IMR-90 (cell line): ENCODE data around the gene ACSL3. TPM values are rescaled to one million over a fixed set of nuclear protein-coding genes. Genes with fewer than 3 reads are reported as not detected.

Experiments
- ATAC-seq: fragments of 200-7000 bp; cut with Tn5 transposase; 2 replicates; pipeline ENCODE4 v1.9.1; 2020; ENCODE audit warnings: low read depth, mild to moderate bottlenecking, moderate library complexity
- BruUV-seq: library from RNA; stranded (reverse); fragments of 400-500 nt; replicated peaks from 2 replicates; lab custom pipeline; 2021; lab: Mats Ljungman, UMichigan
- CTCF ChIA-PET: fragments of 300-600 bp; formaldehyde crosslinking; extraction: SDS; loops from one replicate; lab custom pipeline; 2021; ENCODE audit warnings: antibody characterized with exemption; lab: Yijun Ruan, JAX
- POLR2A ChIA-PET: fragments of 300-600 bp; sonication (Branson Sonifier 250); formaldehyde crosslinking; loops from one replicate; lab custom pipeline; 2022; ENCODE audit warnings: antibody characterized with exemption; ENCODE audit not compliant: unreplicated experiment; lab: Charles Lee
- DNase-seq: peaks from one replicate; pipeline ENCODE4 v3.0.0; 2013
- H2AFZ ChIP-seq: replicated peaks from 2 replicates; pipeline ENCODE3; 2013; ENCODE audit warnings: low read length, mild to moderate bottlenecking; ENCODE audit not compliant: poor library complexity
- H2AK5ac ChIP-seq: 2 replicates; pipeline ENCODE4 v1.6.1; 2013; ENCODE audit warnings: low read depth, low read length, inconsistent platforms
- H2AK9ac ChIP-seq: replicated peaks from 2 replicates; pipeline ENCODE3; 2013; ENCODE audit warnings: mild to moderate bottlenecking, low read depth, low read length, moderate library complexity; ENCODE audit not compliant: poor library complexity
- H2BK120ac ChIP-seq: 2 replicates; pipeline ENCODE4 v1.6.1; 2013; ENCODE audit warnings: low read depth, low read length, inconsistent platforms
- H2BK15ac ChIP-seq: 3 replicates; pipeline ENCODE4 v1.6.1; 2013; ENCODE audit warnings: low read depth, low read length, inconsistent platforms
- H2BK20ac ChIP-seq: 2 replicates; pipeline ENCODE4 v1.6.1; 2013; ENCODE audit warnings: low read depth, mild to moderate bottlenecking, inconsistent platforms, low read length, moderate library complexity
- H2BK5ac ChIP-seq: 2 replicates; pipeline ENCODE4 v1.6.1; 2013; ENCODE audit warnings: mild to moderate bottlenecking, low read depth, low read length, inconsistent platforms; ENCODE audit not compliant: poor library complexity, severe bottlenecking
- H3K14ac ChIP-seq: replicated peaks from 2 replicates; pipeline ENCODE4 v1.6.1; 2013; ENCODE audit warnings: low read depth, low read length, inconsistent platforms
- H3K18ac ChIP-seq: 2 replicates; pipeline ENCODE4 v1.6.1; 2013; ENCODE audit warnings: low read depth, low read length, control low read depth
- H3K23ac ChIP-seq: 2 replicates; pipeline ENCODE4 v1.6.1; 2013; ENCODE audit warnings: low read depth, low read length, inconsistent platforms
- H3K27ac ChIP-seq: 2 replicates; pipeline ENCODE4 v1.5.1; 2013; ENCODE audit warnings: mild to moderate bottlenecking, control low read depth, low read length; ENCODE audit not compliant: insufficient read depth
- H3K27me3 ChIP-seq: 2 replicates; pipeline ENCODE4 v1.6.1; 2013; ENCODE audit warnings: low read length; ENCODE audit not compliant: control insufficient read depth, insufficient read depth
- H3K36me3 ChIP-seq: 2 replicates; pipeline ENCODE4 v1.6.1; 2013; ENCODE audit warnings: low read length, mixed read lengths; ENCODE audit not compliant: control insufficient read depth, insufficient read depth
- H3K4ac ChIP-seq: 2 replicates; pipeline ENCODE4 v1.6.1; 2013; ENCODE audit warnings: low read depth, low read length, inconsistent platforms
- H3K4me1 ChIP-seq: 2 replicates; pipeline ENCODE4 v1.6.1; 2013; ENCODE audit warnings: low read length, mixed read lengths; ENCODE audit not compliant: control insufficient read depth, insufficient read depth
- H3K4me2 ChIP-seq: 2 replicates; pipeline ENCODE4 v1.6.1; 2013; ENCODE audit warnings: low read depth, mild to moderate bottlenecking, control low read depth, low read length, moderate library complexity
- H3K4me3 ChIP-seq: 2 replicates; pipeline ENCODE4 v1.5.1; 2013; ENCODE audit warnings: low read depth, mild to moderate bottlenecking, control low read depth, low read length, moderate library complexity; ENCODE audit not compliant: insufficient read depth
- H3K56ac ChIP-seq: 2 replicates; pipeline ENCODE4 v1.6.1; 2013; ENCODE audit warnings: low read length, inconsistent platforms; ENCODE audit not compliant: insufficient read depth; ENCODE audit errors: extremely low read depth
- H3K79me1 ChIP-seq, 2 experiments: 2 replicates each; pipeline ENCODE4 v1.6.1; 2013; ENCODE audit warnings: low read length in 2 of 2, inconsistent platforms in 1 of 2, low read depth in 1 of 2
- H3K9ac ChIP-seq: 2 replicates; pipeline ENCODE4 v1.6.1; 2013; ENCODE audit warnings: low read depth, low read length, control low read depth
- H3K9me1 ChIP-seq: 2 replicates; pipeline ENCODE4 v1.6.1; 2013; ENCODE audit warnings: low read length, inconsistent platforms; ENCODE audit not compliant: insufficient read depth
- H3K9me3 ChIP-seq: 2 replicates; pipeline ENCODE4 v1.6.1; 2013; ENCODE audit warnings: low read length; ENCODE audit not compliant: control insufficient read depth, insufficient read depth
- H4K20me1 ChIP-seq: 2 replicates; pipeline ENCODE4 v1.6.1; 2013; ENCODE audit warnings: low read length, inconsistent platforms; ENCODE audit not compliant: insufficient read depth
- H4K5ac ChIP-seq: 2 replicates; pipeline ENCODE4 v1.6.1; 2013; ENCODE audit warnings: mild to moderate bottlenecking, low read depth, low read length, control low read depth
- H4K8ac ChIP-seq, 2 experiments: 2 replicates each; pipeline ENCODE4 v1.6.1; 2013; ENCODE audit warnings: low read depth in 2 of 2, low read length in 2 of 2, control low read depth in 1 of 2, inconsistent platforms in 1 of 2
- H4K91ac ChIP-seq: 2 replicates; pipeline ENCODE4 v1.6.1; 2013; ENCODE audit warnings: low read depth, low read length, inconsistent platforms; ENCODE audit not compliant: insufficient read depth
- MXI1 ChIP-seq: IDR thresholded peaks from 2 replicates; pipeline ENCODE4 v1.6.1; 2012; ENCODE audit warnings: low read depth, mild to moderate bottlenecking, low read length, moderate library complexity, borderline replicate concordance
- RAD21 ChIP-seq: IDR thresholded peaks from 2 replicates; pipeline ENCODE4 v1.6.1; 2012; ENCODE audit warnings: low read length, improper control_type of control experiment
- SMC3 ChIP-seq: fragments of 150-350 bp; IDR thresholded peaks from 2 replicates; pipeline ENCODE4 v1.6.1; 2016; ENCODE audit warnings: low read depth, mild to moderate bottlenecking, antibody characterized with exemption, low read length, moderate library complexity
- WGBS, 2 experiments: methylation state at CpG; one replicate each; pipeline versions ENCODE4 v1.1.5 to v1.1.7; 2013; ENCODE audit warnings: missing lambda C conversion rate in 2 of 2; ENCODE audit not compliant: insufficient read length in 1 of 2; ENCODE audit errors: extremely low coverage in 2 of 2; 5-methylcytosine and 5-hydroxymethylcytosine counted together
- dilution Hi-C: fragments of 300-500 bp; cut with HindIII; formaldehyde crosslinking; loops from one replicate; pipeline ENCODE4 v1.14.3; 2018; ENCODE audit warnings: low sequenced_read_pairs; ENCODE audit not compliant: unreplicated experiment
- in situ Hi-C: fragments of 300-500 bp; cut with MboI; formaldehyde crosslinking; loops from 3 replicates; pipeline ENCODE4 v1.14.3; 2019; ENCODE audit warnings: low sequenced_read_pairs, inconsistent platforms, mixed read lengths
- intact Hi-C: fragments of 100-400 bp; cut with micrococcal nuclease; formaldehyde crosslinking; loops from 2 replicates; pipeline ENCODE4 v1.10.0; 2022
- polyA plus RNA-seq, 3 experiments: library from polyadenylated mRNA; depleted of rRNA; stranded (reverse); fragments of >200 nt; gene quantifications; 2 replicates each; pipeline ENCODE4 v1.2.3, GENCODE V29; 2012; ENCODE audit warnings: low replicate concordance in 1 of 3
- total RNA-seq: library from RNA; depleted of rRNA; stranded (reverse); fragments of >200 nt; gene quantifications from 2 replicates; pipeline ENCODE4 v1.2.3, GENCODE V29; 2012

Gene ACSL3
- total and polyA plus RNA-seq, 2 of the 4 experiments (the other 2 are of a cell fraction) = 31.0 to 84.2 TPM

GRCh38 chr2:222963641-222964040 lies 102.8 kb downstream of the ACSL3 start:
- ATAC-seq (no peak), DNase-seq (no peak)
- Histone ChIP-seq H3K4me1 (peaks cover 7% of the 10 kb centered on the region), H3K18ac (no peak overlapping the region), H3K27me3 (no peaks in the 10 kb centered on the region), H2BK5ac (no peak overlapping the region), H3K79me1 (no peaks in the 10 kb centered on the region), H2BK20ac (no peak overlapping the region), H4K5ac (no peak overlapping the region), H4K8ac (no peak overlapping the region), H3K56ac (no peak overlapping the region), H3K4me2 (no peak overlapping the region), H2AK9ac (no peak overlapping the region), H3K36me3 (no peaks in the 10 kb centered on the region), H2BK120ac (no peak overlapping the region), H3K4ac (no peak overlapping the region), H3K23ac (no peak overlapping the region), H4K20me1 (no peaks in the 10 kb centered on the region), H3K9me1 (peaks cover 8% of the 10 kb centered on the region; the same call in 1 of the 2 replicates), H2AK5ac (no peak overlapping the region), H3K14ac (no peak overlapping the region), H3K27ac (no peak overlapping the region), H2AFZ (no peak overlapping the region), H2BK15ac (no peak overlapping the region), H3K4me3 (no peak overlapping the region), H4K91ac (no peak overlapping the region), H3K9ac (no peak overlapping the region), H3K9me3 (no peaks in the 10 kb centered on the region)
- CTCF ChIA-PET = no interaction called here
- POLR2A ChIA-PET = no interaction called here
- in situ Hi-C loops = no loop called here
- dilution Hi-C loops = no loop called here
- TF ChIP-seq SMC3 (no peak), RAD21 (no peak), MXI1 (no peak)
- intact Hi-C loops = no loop called here
- WGBS, 2 experiments = 80% methylated on average over 1 of the region's 7 CpGs; no CpG with 5 or more reads in 1 of the 2 experiments
- BruUV-seq = no TSS peak
